NCI-H2227 (cell line): Measurements from ENCODE around the gene GMFB.

Source experiments
- DNase-seq: peaks from one replicate; lab custom pipeline; 2025; ENCODE audit not compliant: unreplicated experiment; lab: John Stamatoyannopoulos, UW

GMFB gene

GRCh38 chr14:54435500-54435981 is 53.2 kb downstream of the GMFB start:
- DNase-seq = no peak

GRCh38 chr14:54428527-54428926 is 60.3 kb downstream of the GMFB start:
- DNase-seq = no peak

GRCh38 chr14:54427871-54428270 is 60.9 kb downstream of the GMFB start:
- no peak for DNase-seq

GRCh38 chr14:54425537-54426274 is 63.1 kb downstream of the GMFB start:
- DNase-seq = no peak

- no peak for DNase-seq
Observed at GRCh38 chr14:54425068-54425467, 63.7 kb downstream of the GMFB start.
